ENCODE results near the gene DGAT2.

Gene DGAT2, protein sequence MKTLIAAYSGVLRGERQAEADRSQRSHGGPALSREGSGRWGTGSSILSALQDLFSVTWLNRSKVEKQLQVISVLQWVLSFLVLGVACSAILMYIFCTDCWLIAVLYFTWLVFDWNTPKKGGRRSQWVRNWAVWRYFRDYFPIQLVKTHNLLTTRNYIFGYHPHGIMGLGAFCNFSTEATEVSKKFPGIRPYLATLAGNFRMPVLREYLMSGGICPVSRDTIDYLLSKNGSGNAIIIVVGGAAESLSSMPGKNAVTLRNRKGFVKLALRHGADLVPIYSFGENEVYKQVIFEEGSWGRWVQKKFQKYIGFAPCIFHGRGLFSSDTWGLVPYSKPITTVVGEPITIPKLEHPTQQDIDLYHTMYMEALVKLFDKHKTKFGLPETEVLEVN

DNA sequence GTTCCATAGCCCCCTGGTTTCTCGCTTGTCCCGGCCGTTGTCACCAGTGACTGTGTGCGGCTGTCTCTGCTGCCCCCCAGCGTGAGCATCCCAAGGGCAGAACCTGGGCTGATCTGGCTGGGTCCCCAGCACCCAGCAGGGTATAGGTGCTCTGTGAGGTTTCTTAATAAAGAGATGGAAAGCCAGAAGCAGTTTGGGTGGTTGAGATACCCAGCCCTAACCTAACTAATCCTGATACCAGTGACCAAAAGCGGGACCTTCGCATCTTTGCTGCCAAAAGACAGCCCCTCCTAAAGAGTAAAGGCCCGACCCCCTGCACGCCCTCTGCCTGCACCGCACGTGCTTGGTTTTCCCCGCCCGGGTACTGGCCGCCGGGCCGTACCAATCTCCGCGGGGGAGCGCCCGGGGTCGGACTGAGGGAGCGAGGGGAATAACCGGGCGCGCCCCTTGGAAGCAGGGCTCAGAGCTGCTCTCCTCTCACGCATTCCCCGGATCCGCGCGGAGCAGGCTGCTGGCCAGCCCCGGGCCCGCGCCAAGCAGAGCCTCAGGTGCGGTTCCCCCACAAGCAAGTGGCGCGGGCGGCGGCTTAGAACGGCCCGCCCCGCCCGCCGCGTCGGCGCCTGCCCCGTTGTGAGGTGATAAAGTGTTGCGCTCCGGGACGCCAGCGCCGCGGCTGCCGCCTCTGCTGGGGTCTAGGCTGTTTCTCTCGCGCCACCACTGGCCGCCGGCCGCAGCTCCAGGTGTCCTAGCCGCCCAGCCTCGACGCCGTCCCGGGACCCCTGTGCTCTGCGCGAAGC is at the start of gene DGAT2:
Gene DGAT2, plus strand, starts transcription at position 667 of the 797 bp plus-strand sequence. CDS start 214 bp downstream, outside the sequence.
- peak; percentile 49; the same call in 1 of the 2 replicates for TF ChIP-seq POLR2A (IDR thresholded peaks at IDR 0.05; ENCODE audit: low read depth, low read length)
- no peak for FAIRE-seq
- DNase-seq (ENCODE audit: insufficient read length, low spot score): peak; percentile 81

DNA sequence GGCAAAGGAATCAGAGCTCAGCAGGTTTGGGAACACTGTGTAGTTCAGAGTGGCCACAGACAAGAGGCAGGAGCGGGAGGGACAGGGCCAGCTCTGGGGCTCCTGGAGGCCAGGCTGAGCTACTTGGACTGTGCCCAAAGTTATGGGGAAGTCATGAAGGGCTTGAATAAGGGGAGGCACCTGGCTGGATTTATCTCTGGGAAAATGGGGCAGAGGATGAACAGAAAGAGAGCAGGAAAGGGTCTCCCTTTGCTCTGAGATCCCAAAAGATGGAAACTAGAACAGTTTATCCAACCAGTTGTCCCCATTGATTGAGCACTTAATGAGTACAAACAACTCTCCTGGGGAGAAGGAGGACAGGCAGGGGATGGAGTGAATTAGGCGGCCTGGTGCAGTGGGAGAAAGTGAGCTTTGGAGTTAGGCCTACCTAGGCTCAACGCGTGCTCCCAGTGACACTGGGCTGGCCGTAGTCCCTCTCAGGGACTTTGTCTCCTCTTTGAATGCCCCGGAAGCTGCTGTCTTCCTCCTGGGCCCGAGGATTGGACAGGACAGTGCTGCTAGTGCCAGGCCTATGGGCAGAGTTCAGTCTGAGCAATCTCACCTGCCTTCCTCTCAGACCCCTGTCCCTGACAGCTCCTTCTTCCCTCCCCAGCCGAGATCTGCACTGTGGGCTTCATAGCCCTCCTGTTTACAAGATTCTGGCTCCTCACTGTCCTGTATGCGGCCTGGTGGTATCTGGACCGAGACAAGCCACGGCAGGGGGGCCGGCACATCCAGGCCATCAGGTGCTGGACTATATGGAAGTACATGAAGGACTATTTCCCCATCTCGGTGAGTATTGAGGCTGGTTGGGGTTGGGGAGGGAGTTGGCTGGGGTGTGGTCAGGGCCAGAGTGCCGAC is 49.0 kb upstream of the DGAT2 start:
- TF ChIP-seq POLR2A (IDR thresholded peaks at IDR 0.05; ENCODE audit: low read depth, low read length): no peak
- FAIRE-seq (no peak), DNase-seq (ENCODE audit: insufficient read length, low spot score) (no peak)

DNA sequence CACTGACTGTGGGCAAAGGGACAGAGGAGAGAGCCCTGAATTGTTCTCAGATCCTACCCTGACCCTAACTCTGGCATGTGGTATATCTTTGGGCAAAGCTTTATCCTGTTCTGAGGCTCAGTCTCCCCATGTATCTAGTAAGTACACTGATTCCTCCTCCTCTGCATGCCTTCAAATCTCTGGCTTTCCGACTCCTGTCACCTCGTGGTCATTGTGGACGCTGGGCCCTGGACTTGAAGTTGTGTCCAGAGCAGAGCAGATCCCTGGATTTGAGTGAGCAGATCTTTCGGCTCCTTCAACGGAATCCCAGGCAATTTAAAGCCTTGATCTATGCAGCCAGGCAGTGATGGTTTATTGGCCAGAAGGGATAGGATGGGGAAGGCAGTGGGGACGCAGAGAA is 47.9 kb upstream of the DGAT2 start:
- FAIRE-seq: no peak
- no peak for TF ChIP-seq POLR2A (IDR thresholded peaks at IDR 0.05; ENCODE audit: low read depth, low read length)
- DNase-seq (ENCODE audit: insufficient read length, low spot score): no peak

DNA sequence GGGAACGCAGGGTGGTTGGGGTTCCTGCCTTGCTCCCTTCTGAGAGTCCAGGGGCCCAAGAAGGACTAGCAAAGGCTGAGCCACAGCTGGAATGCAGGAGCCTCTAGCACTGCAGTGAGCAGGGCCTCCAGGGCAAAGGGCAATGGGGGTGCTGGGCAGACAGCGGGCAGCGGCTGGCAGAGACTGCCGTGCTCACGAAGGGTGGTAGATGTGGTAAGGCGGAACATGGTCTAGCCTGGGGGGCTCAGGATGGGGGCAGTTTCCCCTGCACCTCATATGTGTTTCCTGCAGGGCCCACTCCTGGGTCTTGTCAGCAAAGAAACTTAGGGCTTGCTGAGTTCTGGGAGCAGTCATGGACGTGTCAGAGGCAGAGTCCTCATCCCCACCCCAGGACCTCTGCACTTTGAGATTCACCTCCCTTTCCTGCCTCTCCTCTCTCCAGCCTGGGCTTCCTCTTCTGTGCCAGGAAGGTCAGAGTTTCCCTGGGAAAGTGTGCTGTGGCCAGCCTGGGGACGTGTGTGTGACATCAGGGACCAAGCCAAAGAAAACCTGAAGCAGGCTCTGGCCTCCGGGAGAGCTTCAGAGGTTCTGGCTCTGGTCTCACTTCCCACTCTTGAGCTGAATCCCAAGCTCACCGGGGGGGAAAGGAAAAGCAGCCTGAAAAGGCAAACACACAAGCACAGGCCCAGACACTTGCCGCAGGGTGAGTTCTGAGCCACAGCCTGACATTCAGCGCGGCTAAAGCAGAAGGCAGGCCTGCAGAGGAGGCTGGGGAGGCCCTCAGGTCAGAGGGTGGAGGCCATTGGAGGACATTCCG is 46.5 kb upstream of the DGAT2 start:
- no peak for FAIRE-seq
- no peak for DNase-seq (ENCODE audit: insufficient read length, low spot score)
- TF ChIP-seq POLR2A (IDR thresholded peaks at IDR 0.05; ENCODE audit: low read depth, low read length): no peak

DNA sequence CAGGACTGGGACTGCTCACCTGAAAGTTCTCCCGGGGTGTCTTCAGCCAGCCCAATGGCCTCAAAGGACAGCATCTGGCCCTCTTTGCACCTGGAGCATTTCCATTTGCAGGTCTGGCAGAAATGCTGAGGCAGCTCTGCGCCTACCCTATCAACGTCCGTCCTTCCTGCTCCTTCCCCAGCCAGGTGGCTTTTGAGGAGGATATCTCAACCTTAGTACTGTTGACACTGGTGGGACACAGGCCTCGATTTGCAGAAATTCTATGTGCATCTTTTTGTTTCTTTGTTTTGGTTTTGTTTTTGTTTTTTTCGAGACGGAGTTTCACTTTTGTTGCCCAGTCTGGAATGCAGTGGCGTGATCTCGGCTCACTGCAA is 45.9 kb upstream of the DGAT2 start:
- no peak for DNase-seq (ENCODE audit: insufficient read length, low spot score)
- no peak for FAIRE-seq
- no peak for TF ChIP-seq POLR2A (IDR thresholded peaks at IDR 0.05; ENCODE audit: low read depth, low read length)

DNA sequence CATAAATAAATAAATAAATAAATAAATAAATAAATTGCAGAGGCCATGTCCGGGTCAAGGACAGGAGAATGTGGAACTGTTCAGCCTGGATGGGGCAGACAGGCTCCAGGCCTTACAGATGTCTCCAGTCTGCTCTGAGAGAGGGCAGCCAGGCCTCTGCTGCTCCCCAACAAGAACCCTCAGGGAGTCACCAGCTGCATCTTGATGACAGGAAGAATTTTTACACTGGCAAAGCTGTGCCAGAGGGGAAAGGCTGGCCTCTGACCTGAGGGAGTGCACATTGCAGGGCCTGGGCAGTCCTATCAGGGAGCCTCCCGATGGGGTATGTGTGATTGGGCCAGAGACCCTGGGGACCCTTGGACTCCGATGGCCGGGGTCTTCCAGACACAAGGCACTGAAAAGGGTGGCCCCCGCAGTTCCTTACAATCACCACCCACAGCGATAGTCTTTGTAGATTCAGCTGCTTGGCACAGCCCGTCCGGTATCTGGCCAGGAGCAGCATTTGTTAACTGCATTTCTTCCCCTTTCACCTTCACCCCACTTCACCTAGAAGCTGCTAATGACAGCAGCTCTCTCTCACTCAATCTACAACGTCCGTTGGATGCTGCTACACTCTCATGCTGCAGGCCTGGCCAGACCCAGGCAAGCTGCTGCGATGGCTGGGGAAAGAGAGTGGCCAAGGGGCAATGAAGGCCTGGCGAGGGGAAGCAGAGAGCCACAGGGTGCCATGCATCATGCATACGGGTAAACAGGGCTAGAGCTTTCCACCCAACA is 42.8 kb upstream of the DGAT2 start:
- FAIRE-seq (no peak), DNase-seq (ENCODE audit: insufficient read length, low spot score) (no peak)
- TF ChIP-seq POLR2A (IDR thresholded peaks at IDR 0.05; ENCODE audit: low read depth, low read length): no peak

DNA sequence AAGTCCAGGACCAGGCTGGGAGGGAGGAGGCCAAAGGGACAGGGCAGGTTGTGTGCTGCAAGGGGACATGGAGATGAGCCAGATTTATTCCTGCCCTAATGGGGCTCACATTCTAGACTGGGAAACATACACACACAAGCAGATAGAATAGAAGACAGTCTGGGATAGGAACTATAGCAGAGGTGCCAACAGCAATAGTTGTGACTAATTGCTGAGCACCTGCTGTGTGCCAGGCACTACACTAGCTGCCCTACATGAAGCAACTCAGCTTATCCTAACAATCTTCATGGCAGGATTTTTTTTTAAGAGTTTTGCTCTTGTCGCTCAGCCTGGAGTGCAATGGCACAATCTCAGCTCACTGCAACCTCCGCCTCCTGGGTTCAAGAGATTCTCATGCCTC is 39.6 kb upstream of the DGAT2 start:
- no peak for DNase-seq (ENCODE audit: insufficient read length, low spot score)
- FAIRE-seq: no peak
- no peak for TF ChIP-seq POLR2A (IDR thresholded peaks at IDR 0.05; ENCODE audit: low read depth, low read length)

DNA sequence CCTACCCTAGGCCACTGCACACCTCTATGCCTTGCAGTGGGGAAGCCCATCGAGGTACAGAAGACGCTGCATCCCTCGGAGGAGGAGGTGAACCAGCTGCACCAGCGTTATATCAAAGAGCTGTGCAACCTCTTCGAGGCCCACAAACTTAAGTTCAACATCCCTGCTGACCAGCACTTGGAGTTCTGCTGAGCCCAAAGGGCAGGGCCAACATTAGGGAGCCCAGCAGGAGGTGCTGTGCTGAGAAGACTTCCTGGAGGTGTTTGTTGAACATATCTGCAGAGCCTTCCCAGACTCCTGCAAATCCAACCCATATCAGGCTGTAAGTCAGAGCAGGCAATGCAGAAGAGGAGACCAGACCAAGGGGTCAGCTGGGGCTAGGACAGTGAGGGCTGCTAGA is 37.5 kb upstream of the DGAT2 start:
- TF ChIP-seq POLR2A (IDR thresholded peaks at IDR 0.05; ENCODE audit: low read depth, low read length): no peak
- no peak for DNase-seq (ENCODE audit: insufficient read length, low spot score)
- FAIRE-seq: no peak

DNA sequence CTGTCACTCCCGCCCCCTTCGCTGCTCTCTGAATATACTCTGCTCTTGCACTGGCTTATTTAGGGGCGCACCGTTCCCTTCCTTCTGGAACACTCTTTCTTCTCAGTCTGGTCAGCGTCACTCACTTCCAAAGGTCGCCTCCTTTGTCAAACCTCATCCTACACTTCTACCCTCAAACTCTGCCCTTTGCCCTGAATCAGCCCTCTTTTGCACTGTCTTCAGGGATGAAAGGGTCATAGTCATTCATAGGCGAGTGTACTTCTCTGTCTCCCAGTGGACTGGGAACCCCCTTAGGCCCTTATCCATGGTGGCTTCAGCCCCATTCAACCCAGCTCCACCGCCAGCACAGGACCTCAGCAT is 35.5 kb upstream of the DGAT2 start:
- DNase-seq (ENCODE audit: insufficient read length, low spot score) (no peak), FAIRE-seq (no peak)
- TF ChIP-seq POLR2A (IDR thresholded peaks at IDR 0.05; ENCODE audit: low read depth, low read length): no peak

DNA sequence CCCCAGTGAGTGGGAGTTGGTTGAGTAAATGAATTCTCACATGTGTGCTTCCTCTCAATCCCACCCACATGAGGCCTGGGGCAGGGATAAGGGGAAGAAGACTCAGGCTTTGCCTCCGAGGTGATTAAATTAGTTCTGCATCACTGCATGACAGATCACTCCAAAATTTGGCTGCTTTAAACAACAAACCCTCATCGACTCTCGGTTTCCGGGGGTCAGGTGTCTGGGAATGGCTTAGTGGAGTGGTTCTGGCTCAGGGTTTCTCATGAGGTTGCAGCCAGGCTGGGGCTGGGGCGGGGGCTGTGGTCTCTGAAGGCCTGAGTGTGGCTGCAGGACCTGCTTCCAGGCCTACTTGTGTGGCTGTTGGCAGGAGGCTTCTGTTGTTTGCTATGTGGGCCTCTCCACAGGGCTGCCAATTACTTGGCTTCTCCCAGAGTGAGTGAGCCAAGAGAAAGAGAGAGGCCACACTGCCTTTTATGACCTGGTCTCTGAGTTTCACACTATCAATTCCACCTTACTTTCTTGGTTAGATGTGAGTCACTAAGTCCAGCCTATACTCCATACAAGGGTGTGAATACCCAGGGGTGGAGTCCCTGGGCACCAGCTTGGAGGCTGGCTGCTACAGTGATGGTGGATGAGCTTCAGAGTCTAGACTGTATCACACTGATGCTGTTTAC is 35.0 kb upstream of the DGAT2 start:
- FAIRE-seq (no peak), DNase-seq (ENCODE audit: insufficient read length, low spot score) (no peak)
- TF ChIP-seq POLR2A (IDR thresholded peaks at IDR 0.05; ENCODE audit: low read depth, low read length): no peak

DNA sequence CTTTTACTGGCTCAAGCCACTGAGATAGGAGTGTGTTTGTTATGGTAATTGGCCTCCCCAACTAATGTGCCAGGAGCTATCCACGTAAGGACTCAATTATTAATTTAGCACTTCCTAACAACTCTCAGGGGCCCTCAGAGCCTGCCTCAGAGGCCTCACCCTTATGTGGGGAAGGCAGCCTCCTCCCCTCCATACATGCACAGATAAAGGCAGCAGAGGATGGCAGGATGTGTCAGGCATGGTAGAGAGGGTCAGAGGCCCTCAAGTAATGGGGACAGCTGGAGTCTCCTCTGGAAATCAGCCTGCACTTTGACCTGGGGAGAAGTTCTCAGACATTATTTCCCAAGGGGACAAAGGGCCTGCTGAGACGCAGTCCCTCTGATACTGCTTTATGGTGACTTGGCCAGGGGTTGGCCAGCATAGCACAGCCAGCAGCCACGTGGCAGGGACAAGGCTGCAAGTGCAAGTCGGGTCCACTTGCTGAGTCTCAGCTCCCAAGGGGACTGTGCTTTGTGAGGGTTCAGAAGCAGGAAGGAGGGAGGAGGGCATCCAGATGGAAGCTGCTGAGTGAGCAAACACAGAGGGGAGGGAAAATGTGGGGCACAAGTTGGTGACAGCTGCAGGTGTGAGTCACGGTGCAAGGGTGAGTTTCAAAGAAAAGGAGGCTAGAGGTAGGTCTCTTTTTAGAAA is 33.9 kb upstream of the DGAT2 start:
- no peak for TF ChIP-seq POLR2A (IDR thresholded peaks at IDR 0.05; ENCODE audit: low read depth, low read length)
- no peak for DNase-seq (ENCODE audit: insufficient read length, low spot score)
- no peak for FAIRE-seq

All from H54 (cell line).